NCI-H2227 (cell line): ENCODE results near the gene IFI44.
A peak's percentile ranks its signal among the peaks of the same experiment; 100 is the strongest.

Experiments used
- DNase-seq: peaks from one replicate; lab custom pipeline; 2025; ENCODE audit not compliant: unreplicated experiment; lab: John Stamatoyannopoulos, UW

The IFI44 gene

GRCh38 chr1:78651241-78651640 lies 1.6 kb downstream of the IFI44 start:
- DNase-seq: no peak

DNA sequence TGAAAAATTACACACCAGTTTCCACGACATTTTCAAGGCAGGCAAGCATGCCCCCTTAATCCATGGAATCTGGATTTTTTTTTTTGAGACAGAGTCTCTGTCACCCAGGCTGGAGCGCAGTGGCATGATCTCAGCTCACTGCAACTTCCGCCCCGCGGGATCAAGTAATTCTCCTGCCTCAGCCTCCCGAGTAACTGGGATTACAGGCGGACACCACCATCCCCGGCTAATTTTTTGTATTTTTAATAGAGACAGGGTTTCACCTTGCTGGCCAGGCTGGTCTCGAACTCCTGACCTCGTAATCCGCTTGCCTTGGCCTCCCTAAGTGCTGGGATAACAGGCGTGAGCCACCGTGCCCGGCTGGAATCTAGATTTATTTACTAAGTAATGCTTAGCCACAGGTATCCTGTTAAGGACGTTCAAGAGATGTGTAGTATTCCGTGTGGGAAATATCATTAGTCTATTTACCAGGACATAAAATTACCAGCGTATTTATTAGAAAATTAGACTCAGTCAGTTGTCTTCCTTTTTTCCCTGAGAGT lies 2.5 kb downstream of the IFI44 start:
- DNase-seq: no peak

- DNase-seq: no peak
Observed at GRCh38 chr1:78658901-78659300, 9.3 kb downstream of the IFI44 start.

GRCh38 chr1:78663923-78664322 lies 14.3 kb downstream of the IFI44 start:
- no peak for DNase-seq

- DNase-seq: no peak
Observed at GRCh38 chr1:78664763-78665162, 15.1 kb downstream of the IFI44 start.

DNA sequence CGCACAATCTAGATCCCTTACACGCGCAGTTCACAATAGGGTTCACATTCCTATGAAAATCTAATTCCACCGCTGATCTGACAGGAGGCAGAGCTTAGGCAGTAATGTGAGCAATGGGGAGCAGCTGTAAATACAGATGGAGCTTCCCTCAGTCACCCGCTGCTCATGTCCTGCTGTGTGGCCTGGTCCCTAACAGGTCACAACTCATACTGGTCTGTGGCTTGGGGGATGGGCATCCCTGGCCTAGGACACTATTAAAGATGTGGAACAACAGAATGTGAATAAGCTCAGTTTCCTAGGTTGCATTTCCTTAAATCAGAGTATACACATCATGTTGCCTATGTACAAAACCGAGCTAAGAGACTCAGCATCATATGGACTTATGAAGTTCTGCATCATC lies 16.2 kb downstream of the IFI44 start:
- DNase-seq: no peak

DNA sequence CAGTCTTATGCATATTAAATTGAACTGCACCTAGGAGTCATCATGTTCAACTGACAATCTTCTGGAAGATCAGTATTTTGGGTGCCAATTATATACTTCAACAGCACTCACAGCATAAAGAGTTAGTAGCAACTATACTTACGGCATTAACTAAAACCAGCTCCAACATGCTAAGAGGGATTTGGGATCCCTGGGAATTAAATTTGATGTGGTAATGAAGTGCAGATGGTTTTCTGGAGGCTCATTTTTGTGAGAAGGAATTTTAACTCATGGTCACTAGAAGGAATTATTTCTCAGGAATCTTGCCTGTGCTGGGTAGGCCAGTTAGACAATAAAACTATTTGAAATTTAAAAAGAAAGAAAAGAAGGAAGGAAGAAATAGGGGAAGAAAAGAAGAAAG lies 18.3 kb downstream of the IFI44 start:
- DNase-seq: no peak

DNA sequence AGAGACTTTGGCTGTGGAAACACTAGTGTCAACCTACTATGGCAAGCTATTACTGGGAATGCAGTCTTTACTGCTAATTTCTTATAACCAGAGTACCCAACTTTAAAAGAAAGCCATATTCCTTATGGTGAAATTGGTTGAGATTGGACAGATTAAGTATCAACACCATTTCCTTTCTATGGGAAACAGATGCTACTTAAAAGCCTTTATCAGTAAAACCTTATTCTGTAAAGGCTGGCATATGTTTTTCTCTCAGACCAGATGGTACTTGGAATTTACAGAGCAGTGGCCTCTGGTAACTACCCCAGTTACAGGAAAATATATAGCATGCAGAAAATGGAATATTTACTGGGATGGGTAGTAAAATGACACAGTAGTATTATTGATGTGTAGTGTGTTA lies 18.8 kb downstream of the IFI44 start:
- no peak for DNase-seq

GRCh38 chr1:78672428-78672827 lies 22.8 kb downstream of the IFI44 start:
- DNase-seq: no peak

- DNase-seq: no peak
Observed at GRCh38 chr1:78673120-78673519, 23.5 kb downstream of the IFI44 start.

DNA sequence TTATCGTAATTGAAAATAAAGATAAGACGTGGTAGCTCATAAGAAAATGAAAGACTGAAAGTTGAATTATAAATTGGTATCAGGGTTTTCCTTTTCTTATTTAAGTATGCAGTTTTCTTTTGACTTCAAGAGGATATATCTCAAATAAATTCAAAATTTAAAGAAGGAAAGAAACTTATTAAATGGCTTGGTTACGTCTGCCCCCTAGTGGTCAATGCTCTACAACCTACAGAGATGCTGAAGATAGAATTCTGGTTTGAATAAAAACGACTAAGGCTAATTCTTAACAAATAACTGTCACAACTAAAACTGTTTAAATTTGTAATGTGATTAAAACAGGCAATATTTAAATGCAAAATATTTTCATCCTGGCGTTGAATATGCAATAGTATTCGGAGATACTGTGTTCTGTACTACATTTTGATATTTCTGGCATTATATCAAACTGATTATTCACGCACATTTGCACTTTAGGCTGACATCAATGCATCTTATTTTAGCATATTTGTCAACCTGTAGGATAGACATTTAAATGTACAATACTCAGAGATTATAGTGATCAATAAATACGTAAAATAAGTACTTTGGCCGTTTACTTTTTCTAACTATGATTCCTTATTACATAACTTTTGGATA lies 26.8 kb downstream of the IFI44 start:
- peak; percentile 7 for DNase-seq

GRCh38 chr1:78676993-78677392 lies 27.4 kb downstream of the IFI44 start:
- DNase-seq: no peak

GRCh38 chr1:78677788-78678187 lies 28.2 kb downstream of the IFI44 start:
- DNase-seq: no peak

GRCh38 chr1:78678324-78678723 lies 28.7 kb downstream of the IFI44 start:
- no peak for DNase-seq

DNA sequence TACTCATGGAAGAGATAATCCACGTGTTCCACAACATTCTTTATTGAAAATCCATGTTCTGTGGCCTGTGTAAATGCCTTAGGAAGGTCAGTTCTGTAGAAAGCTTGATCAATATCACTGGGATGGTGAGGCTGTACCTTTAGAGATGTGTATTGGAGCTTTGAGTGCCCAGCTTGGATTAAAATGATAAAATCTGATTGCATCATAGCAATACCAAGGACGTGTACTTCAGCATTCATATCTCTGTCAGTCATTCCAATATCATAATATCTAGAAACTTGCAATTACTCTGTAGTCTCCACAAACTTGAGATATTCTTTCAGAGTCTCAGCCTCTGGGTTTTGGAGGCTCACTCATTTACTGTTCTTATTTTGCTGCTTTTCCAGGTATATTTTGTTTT lies 31.6 kb downstream of the IFI44 start:
- DNase-seq: no peak

DNA sequence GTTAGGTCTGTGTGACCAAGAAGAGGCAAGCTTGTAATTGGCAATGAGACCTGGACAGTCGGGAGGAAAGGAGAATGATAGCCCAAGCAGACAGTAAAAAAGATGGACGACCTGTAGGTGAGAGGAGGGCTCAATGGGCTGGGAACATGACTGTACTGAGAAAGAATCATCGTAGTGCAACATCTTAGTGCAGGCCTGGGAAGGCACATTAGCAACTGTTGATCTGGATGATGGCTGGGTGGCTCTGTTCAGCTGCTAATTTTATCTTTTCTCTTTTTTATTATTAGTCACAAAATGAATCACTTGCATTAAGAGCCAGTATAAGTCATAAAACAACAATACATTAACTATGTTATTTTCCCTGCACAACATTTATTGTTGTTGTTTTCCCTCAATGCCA lies 32.9 kb downstream of the IFI44 start:
- DNase-seq: no peak

DNA sequence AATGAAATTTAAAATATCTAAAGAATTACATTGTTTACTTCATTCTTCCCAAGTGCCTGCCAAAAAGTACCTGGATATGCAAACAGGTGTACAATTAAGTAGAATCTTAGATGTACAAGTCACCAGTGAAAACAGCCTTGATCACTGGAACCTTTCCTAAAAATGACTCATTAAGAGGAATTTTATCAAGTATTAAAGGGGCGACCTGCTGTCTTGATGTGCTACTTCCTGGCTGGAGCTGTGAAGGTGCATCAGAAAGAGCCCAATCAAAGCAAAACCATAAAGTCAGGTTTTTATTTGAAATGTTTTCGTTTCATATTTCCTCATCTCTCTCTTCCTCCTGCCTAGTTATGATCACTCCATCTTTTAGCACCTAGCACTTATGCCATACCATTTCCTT lies 33.4 kb downstream of the IFI44 start:
- no peak for DNase-seq

DNA sequence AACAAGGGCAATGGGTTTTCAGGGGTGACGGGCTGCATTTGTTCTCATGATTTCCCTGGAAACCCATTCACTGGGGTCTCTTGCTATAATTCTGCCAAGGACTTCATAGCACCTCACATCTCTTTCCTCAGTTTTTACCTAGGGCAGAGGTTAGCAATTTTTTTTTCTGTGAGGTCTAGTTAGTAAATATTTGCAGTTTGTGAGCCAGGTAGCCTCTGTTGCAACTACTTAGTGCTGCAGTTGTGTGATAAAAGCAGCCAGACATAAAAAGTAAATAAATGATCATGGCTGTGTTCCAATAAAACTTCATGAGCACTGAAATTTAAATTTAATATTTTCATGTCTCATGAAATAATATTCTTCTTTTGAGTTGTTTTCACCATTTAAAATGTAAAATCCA lies 37.7 kb downstream of the IFI44 start:
- DNase-seq: no peak

GRCh38 chr1:78687914-78688313 lies 38.3 kb downstream of the IFI44 start:
- DNase-seq: no peak

DNA sequence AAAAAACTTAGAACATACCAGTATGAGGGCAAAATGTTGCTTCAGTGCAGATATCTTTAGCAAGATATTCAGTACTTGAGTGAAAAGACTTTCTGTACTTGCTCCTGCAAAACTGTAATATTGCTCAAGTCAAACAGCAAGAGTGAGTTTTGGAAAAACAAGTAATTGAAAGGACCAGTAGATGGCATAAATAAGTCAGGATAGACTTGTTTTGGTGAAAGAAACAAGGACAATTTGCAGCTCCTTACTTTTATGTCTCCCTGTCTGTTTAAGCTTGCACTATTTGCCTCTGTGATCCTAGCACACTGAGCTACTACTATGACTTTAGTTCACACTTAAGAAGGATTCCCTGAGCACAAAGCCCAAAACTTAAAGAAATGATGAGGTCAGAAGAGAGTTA lies 39.1 kb downstream of the IFI44 start:
- DNase-seq: no peak

- DNase-seq: no peak
Observed at GRCh38 chr1:78690516-78690915, 40.9 kb downstream of the IFI44 start.

DNA sequence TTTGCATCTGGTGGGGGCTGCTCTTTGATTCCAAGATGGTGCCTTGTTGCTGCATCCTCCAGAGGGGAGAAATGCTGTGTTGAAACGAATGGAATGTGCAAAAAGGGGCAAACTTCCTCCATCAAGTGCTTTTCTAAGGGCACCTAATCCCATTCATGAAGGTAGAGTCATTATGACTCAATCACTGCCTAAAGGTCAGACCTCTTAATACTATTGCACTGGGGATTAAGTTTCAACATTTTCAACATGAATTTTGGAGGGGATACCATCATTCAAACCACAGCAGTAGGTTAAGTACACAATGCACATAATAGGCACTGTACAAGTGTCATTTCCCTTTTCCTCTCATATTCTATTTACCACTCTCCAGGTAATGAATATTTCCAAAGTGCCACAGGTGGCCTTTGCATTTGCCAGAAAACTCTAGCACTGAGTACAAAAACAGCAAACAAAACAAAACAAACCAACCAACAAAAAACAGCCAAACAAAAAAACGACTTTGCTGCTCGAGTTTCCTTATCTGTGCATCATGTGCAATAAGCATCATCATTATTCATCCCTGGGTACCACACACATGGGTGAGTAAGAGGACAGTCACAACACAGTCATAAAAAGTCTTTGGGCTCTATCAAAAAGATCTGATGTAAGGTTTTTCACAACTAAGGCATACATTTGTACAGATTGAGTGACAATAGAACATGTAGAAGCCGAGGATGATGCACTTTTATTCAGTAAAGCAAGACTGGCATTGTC lies 42.5 kb downstream of the IFI44 start:
- no peak for DNase-seq

- no peak for DNase-seq
Observed at GRCh38 chr1:78699813-78700212, 50.2 kb downstream of the IFI44 start.
